ENCODE data around the gene NEAT1. TPM values are rescaled to one million over a fixed set of nuclear protein-coding genes. Genes with fewer than 3 reads are reported as not detected.

Gene NEAT1
- total and polyA plus RNA-seq, 2 of the 8 experiments (the other 6 are each of a cell fraction or from before 2014, with no cell fraction given), result 2.4 to 10.7 TPM

- TF ChIP-seq, protein P1, sequence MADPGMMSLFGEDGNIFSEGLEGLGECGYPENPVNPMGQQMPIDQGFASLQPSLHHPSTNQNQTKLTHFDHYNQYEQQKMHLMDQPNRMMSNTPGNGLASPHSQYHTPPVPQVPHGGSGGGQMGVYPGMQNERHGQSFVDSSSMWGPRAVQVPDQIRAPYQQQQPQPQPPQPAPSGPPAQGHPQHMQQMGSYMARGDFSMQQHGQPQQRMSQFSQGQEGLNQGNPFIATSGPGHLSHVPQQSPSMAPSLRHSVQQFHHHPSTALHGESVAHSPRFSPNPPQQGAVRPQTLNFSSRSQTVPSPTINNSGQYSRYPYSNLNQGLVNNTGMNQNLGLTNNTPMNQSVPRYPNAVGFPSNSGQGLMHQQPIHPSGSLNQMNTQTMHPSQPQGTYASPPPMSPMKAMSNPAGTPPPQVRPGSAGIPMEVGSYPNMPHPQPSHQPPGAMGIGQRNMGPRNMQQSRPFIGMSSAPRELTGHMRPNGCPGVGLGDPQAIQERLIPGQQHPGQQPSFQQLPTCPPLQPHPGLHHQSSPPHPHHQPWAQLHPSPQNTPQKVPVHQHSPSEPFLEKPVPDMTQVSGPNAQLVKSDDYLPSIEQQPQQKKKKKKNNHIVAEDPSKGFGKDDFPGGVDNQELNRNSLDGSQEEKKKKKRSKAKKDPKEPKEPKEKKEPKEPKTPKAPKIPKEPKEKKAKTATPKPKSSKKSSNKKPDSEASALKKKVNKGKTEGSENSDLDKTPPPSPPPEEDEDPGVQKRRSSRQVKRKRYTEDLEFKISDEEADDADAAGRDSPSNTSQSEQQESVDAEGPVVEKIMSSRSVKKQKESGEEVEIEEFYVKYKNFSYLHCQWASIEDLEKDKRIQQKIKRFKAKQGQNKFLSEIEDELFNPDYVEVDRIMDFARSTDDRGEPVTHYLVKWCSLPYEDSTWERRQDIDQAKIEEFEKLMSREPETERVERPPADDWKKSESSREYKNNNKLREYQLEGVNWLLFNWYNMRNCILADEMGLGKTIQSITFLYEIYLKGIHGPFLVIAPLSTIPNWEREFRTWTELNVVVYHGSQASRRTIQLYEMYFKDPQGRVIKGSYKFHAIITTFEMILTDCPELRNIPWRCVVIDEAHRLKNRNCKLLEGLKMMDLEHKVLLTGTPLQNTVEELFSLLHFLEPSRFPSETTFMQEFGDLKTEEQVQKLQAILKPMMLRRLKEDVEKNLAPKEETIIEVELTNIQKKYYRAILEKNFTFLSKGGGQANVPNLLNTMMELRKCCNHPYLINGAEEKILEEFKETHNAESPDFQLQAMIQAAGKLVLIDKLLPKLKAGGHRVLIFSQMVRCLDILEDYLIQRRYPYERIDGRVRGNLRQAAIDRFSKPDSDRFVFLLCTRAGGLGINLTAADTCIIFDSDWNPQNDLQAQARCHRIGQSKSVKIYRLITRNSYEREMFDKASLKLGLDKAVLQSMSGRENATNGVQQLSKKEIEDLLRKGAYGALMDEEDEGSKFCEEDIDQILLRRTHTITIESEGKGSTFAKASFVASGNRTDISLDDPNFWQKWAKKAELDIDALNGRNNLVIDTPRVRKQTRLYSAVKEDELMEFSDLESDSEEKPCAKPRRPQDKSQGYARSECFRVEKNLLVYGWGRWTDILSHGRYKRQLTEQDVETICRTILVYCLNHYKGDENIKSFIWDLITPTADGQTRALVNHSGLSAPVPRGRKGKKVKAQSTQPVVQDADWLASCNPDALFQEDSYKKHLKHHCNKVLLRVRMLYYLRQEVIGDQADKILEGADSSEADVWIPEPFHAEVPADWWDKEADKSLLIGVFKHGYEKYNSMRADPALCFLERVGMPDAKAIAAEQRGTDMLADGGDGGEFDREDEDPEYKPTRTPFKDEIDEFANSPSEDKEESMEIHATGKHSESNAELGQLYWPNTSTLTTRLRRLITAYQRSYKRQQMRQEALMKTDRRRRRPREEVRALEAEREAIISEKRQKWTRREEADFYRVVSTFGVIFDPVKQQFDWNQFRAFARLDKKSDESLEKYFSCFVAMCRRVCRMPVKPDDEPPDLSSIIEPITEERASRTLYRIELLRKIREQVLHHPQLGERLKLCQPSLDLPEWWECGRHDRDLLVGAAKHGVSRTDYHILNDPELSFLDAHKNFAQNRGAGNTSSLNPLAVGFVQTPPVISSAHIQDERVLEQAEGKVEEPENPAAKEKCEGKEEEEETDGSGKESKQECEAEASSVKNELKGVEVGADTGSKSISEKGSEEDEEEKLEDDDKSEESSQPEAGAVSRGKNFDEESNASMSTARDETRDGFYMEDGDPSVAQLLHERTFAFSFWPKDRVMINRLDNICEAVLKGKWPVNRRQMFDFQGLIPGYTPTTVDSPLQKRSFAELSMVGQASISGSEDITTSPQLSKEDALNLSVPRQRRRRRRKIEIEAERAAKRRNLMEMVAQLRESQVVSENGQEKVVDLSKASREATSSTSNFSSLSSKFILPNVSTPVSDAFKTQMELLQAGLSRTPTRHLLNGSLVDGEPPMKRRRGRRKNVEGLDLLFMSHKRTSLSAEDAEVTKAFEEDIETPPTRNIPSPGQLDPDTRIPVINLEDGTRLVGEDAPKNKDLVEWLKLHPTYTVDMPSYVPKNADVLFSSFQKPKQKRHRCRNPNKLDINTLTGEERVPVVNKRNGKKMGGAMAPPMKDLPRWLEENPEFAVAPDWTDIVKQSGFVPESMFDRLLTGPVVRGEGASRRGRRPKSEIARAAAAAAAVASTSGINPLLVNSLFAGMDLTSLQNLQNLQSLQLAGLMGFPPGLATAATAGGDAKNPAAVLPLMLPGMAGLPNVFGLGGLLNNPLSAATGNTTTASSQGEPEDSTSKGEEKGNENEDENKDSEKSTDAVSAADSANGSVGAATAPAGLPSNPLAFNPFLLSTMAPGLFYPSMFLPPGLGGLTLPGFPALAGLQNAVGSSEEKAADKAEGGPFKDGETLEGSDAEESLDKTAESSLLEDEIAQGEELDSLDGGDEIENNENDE (IDR thresholded peaks at IDR 0.05; ENCODE audit: insufficient replicate concordance, low read length), result no peak
- TF ChIP-seq TEAD4 (IDR thresholded peaks at IDR 0.05; ENCODE audit: low read depth, low read length), result no peak
- no peak for TF ChIP-seq BACH1 (IDR thresholded peaks at IDR 0.05; ENCODE audit: low read length)
Measured at GRCh38 chr11:65445604-65446445, 23.2 kb downstream of the NEAT1 start (continued).

Measured in H1 (cell line).